HG03159 (cell line): ENCODE measurements around the gene HOXA7.

Experiments used
- ATAC-seq: cut with Tn5 transposase; IDR thresholded peaks from one replicate; pipeline ENCODE4 v1.9.1; 2021; ENCODE audit warnings: mild to moderate bottlenecking, moderate library complexity; ENCODE audit not compliant: unreplicated experiment

HOXA7 gene

DNA sequence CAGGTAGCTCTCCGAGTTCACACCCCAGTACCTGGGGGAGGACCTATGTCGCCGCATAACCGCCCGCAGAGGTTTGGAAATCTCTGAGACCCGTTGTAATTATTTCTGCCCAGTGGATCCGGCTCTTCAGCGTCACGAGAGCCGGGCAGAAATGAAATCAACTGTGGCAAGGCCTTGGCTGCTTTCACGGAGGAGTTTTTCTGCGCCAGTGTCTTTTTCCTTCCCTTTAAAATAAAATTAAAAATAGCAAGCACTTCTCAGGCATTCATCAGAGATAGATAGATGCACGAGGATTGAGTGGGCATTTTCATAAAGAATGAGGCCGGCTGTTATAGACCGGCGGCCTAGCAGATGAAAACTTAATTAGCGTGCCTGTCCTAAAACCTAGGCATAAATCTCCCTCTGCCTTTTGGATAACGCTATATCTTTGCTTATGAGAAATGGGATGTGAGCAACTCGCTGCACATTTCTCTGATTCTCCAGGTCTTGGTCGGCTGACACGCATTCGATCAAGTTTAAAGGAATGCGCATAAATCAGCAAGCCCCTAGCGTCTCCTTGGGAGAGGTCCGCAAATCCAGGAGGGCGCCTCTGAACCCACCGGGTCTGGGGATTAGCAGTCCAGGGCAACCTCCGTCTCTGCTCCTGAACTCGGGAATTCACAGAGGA lies 37.0 kb upstream of the HOXA7 start:
- ATAC-seq = no peak

DNA sequence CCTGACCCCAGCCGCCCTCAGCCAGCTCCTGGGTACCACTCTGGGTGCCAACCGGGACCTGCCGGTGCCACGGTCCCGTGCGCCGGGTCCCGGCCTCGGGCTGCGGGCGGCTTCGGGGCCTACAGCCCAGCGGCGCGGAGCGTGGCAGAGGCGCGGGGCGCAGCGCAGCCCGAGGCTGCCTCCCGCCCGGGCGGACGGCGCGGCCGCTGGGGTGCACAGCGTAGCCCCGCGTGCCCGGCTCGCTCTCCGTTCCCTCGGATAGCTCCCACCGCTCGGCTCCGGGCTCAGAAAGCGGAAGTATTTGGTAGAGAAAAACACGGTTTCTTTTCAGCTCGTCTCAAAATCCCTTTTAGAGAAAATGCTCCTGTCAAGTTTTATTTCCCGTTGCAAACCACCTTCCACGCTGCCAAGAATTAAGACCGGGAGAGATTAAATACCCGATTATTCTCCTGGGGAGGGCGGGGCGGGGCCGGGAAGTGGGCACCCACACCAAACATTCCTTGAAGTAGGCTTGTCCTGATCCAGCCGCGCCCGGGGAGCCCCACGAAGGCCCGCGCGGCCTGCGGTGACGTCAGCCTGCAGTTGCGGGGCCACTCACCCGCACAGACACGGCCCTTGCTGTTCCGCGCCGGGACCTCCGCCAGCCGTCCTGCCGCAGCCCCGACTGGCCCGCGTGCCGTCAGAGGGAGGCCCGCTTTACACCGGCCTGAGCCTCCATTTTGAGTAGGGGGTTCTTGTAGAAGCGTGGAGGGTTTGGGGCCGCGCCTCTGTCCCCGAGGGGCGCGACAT lies 36.3 kb upstream of the HOXA7 start:
- ATAC-seq = no peak

DNA sequence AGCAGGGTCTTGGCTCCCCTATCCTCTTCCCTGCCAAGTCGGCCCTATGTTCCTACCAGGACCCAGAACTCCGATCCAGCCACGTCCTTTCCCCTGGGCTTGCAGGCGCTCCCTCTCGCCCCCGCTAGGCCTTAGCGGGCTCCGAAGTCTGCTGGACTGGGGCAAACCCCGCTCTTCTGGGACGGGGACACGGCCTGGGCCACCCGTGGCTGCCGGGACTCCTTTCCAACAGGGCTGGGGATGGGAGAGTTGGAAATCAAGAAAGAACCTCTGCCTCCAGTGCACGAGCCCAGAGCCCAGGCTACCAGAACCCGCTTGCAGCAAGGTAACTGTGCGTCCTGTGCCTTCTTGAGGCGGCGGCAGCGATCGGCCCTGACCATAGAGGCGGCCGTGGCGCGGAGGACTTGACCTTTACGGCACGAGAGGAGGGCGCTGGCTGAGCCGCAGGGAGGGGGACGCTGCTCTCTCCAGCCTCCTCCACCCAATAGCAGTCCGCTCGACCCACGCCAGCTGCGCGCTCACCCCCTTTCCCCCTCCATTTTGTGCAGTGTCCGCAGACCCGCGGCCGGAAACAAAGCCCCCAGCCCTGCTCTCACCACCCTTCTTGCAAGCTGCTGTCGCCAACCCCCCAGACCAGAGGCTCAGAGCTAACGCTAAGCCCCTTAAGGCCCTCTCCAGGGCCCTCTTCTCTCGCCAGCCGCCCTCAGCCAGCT lies 35.5 kb upstream of the HOXA7 start:
- ATAC-seq = no peak

DNA sequence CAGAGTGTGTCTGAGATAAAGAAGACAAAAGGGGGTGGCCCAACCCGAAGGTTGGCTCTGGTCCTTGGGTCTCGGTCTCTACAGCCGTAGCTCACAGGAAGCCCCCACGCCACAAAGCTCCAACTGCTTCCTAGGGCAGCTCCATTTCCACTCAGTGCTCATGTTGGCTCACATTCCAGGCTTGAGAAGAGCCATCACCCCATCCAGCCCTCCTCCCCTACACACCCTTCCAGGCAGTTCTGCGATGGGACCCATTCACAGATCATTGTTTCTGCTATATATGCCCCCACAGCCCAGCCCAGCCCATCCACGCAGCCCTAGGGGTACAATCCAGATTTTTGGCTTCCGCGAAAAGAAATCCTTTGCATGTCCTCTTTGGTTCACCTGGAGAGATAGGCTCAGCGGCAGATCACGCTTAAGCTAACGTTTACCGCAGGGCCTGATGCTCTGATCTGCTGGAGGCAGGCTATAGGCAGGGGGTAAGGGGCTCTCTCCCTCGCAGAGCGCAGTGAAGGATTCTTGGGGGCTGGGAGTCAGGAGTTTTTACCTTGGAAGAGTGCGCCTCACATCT lies 34.8 kb upstream of the HOXA7 start:
- no peak for ATAC-seq

DNA sequence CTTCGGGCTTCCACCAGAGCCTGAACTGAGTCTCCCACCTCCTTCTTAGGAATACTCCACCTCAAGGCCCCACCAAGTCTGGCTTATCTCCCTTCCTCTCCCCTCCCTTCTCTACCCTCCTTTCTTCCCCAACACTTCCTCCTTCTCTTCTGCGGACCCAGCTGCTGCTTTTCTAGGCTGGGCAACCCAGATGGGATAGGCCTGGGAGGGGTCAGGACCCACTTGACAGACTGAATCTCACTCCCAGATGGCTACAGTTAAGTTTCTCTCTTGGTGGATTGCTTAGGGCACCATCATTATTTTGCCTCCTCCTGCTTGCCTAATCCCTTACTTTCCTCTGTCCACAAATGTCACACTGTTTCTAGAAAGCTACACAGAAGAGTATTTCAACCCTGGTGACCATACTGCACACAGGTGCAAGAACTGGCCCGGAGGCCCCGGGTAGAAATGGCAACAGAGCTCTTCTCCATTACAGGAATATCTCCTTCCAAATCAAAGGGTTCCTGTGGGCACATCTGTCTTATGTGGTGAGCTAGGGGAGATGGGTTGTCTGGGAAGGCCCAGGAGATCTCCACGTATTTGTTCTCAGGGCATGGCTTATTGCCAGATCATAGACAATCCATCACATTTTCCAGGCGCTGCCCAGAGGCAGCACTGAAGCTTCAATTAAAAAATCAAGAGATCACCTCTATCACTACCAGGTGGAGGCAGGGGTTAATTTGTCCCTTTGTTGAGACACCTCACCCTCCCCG lies 33.7 kb upstream of the HOXA7 start:
- no peak for ATAC-seq

DNA sequence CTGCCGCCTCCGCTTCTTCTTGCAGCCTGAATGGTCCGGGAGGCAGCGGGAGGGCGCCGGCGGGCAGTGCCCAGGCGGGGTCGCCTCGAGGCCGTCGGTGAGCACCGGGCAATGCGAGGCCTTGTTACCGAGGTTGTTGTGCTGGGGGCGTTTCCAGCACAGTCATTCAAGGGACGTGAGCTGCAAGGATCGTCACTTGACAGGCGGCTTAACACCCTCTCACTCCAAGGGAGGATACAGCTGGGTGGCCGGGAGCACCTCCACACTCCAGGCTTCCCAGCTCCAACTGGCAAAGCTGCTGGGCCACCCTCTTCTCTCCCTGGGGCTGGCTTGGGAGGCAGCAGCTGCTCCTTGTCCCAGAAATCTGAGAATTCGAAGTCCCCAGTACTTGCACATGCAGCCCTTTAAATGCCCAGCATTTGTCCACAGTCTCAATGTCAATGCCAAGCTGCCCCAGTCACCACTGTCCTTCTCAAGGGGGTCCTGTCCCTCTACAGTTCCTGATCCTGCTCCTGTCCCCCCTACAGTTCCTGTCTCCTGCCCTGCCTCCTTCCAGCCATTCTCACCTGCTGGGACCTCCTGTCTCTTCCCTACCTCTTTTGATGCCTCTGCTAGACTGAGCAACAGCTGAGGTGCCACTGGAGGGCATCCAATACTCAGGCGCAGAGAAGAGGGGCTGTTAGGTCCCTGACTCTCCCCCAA lies 33.0 kb upstream of the HOXA7 start:
- no peak for ATAC-seq

DNA sequence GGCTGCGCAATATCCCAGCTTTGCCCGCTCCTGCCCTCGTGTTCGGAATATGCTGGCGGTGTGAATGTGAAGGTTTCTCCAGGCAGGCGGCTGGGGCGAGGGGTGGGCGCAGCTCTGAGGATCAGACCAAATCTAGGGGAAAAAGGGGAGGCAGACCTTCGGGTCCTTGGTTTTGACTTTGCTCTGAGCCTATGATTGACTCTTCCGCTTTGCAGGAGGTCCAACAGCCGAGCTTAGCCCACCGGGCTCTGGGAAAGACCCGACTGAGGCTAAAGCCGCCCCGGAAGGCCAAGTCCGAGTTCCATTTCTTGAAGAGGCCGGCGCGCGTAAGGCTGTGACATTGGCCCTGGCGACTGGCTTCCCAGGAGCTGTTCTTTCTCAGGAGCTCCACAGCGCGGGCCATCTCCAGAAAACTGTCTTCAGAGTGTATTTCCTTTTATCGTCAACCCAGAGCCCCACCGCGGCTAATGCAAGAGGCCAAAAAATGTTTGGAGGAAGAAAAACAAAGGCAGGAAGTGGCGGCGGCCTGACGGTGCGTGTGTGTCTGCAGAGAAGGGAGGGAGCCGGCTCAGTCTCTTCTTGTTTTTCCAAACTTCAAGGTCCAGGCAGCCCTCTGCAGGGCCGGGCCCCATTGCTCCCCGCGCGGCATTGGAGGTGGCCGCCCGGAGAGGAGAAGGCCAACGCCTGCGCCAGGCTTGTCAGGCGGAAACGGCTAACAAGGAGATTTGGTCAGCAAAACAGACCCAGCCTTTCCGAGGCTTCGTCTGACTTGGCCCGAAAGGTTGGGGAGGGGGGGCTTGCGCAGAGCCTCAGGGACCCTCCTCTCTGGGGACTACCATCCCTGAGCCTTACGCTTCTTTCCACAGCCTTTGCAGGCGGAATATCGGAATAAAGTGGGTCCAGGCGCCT lies 32.2 kb upstream of the HOXA7 start:
- no peak for ATAC-seq

DNA sequence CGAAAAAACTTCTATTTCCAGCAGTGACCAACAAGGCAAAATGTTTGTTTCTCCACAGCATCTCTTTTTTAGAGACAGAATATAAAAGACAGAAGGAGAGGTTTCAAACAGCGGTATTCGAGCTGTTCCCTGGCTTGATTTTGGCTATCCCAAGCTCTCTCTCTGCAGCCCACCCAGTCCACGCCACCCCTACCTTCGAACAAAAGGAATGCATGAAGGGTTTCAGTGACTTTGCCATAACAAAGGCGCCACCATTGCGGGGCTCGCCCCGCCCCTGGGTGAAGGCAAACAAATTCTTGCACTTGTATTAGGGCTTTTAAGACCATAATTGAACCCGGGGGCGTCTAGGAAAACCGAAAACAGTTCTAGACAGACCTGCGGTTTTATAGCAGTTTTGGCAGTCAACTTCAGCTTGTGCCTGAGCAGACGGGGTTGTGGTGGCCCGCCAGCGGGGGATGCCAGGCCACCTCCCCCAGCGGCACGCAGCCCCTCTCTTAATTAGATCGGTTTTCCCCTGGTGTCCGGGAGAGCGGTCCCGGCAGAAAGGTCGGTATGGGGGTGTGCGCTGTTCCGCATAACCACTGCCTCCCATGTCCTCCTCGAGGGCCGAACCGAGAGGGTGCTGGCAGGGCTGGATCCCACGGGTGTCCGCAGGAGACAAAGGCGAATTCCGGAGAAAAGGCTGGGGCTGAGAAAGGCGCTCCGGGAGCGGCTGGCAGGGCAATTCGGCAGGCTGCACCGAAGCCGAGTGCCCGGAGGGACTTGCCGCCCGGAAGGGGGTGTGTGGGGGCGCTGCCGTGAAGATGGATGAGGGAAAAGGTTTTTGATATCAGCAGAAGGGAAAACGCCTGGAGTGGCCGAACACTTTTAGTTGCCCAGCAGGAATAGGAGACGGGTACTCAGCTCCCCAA lies 31.3 kb upstream of the HOXA7 start:
- ATAC-seq = no peak

DNA sequence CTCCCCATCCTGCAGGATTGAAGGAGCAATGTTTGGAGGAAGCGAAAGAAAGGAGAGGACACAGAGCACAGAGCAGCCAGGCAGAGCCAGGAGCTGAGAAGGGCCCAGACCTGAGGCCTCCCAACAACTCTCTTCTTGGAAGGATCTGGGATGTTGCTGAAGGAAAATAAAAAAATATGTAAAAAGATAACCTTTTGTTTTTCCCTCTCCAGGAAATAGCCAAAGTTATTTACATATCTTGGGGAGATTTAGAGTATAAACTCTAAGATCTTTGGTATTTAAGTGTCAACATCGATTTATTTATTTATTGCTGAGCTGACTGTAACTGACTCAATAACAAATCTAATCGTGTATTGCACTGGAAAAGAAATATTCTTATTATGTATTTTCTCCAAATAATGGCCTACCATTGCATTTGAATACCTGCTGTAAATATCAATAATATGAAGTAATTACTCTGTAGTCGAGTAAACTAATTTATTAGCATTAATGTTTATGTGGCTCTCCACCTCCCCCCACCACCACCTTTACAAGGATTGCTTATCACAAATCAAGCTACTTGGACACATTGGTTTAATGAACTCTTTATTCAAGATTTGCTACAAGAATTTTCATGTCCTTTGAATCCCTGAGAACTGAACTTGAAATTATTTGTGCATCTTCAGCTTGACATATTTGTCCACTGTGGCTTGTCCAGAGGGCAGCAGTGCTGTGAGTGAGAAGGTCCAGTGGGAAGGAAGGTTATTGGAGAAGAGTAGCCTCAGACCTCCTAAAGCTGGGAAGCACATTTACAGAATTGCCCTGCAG lies 30.4 kb upstream of the HOXA7 start:
- ATAC-seq = no peak

DNA sequence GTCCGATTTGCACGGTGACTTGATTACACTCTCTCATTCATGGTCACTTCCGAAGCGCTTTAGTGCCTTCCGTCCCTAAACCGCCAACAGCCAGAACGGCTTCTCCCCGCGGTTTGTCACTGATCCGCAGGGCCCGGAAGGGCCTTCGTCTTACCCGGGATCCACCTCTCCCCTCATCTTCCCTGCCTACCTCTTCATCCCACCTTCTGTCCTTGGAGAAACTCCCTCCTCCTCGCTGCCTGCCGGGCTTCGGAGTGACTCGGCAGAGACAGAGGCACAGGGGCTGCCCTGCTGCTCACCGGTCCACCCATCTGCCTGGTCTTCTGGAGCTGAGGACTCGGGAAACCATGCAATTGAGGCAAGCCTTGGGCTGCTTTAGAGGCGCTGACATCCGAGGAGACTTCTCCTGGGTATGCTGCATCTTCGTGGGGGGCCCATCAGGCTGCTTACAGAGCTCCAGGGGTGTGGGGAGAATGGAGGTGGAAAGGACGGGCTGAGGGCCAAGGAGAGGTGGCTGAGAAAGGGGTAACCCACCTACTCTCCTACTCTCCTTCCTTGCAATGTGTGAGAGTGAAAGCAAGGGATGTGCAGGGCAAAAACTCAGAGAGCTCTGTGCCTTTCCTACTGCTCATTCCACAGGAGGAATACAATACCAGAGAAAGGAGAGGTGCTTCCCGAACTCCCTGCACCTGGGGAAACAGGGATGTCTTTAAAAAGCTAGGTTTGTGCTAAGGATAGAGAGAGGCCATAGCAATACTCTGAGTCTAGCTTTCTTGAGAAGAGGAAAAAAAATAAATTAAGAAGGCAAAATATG lies 29.6 kb upstream of the HOXA7 start:
- ATAC-seq = no peak

DNA sequence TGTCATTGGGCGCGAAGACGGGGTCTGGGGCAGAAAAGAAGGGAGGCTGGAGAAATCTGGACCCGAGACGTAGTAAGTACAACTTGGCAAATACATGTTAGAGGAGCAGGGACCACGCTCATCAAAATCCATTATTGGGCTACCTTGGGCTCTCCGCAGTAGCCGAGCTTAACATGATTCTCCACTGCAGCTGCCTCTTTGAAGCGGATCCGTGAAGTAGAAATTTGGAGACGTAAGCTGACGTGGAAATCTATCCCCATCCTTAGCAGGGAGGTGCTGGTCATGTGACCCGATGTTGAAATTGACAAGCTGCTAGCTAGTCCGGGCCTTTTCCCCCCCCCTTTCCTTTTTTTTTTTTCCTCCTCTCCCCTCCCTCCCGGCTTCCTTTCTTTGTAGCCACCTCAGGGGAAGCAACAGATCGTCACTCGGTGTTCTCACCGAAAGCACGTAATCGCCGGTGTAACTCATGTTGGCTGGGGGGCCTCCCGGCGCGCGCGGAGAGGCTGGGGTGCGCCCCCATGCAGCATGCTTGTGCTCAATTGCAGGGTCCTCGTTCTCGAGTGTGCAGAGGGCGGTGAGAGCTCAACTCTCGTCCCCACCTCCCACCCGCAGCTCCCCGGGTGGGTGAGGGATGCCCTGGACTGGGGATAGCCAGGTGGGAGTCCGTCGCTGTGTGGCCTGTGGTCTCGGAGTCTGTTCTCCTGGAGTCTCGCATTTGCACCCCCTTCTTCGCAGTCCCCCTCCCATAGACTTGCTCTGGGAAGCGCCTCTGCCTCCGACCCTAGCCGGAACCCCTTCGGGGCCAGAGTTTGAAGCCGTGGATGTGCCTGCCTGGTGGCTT lies 28.8 kb upstream of the HOXA7 start, which contains the start of gene HOXA11:
Gene HOXA11 (minus strand): TSS at position 220 of the 841 bp plus-strand sequence. CDS start 88 bp downstream, at position 132.
- no peak for ATAC-seq

DNA sequence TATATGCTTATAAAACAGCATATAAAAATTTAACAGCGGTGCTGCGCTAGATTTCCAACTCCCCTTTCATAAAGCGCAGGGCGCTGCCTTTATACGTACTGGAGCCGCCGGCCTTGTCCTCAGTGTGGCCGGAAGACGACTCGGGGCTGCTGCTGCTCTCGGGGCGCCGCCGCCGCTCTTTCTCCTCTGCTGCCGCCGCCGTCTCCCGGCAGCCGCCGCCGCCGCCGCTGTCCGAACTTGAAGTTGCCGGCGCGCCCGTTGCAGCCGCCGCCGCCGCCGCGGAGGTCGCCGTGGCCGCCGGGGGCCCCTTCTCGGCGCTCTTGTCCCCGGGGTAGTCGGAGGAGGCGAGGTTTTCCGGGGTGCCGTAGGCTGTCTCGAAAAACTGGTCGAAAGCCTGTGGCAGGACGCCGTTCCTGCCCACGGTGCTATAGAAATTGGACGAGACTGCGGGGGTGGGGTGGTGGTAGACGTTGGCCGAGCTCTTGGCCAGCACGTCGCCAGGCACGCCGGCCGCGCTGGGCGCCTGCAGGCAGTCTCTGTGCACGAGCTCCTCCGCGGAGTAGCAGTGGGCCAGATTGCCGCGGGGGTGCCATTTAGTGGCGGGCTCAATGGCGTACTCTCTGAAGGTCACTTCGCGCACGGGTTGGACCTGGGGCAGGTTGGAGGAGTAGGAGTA lies 28.0 kb upstream of the HOXA7 start:
- no peak for ATAC-seq

DNA sequence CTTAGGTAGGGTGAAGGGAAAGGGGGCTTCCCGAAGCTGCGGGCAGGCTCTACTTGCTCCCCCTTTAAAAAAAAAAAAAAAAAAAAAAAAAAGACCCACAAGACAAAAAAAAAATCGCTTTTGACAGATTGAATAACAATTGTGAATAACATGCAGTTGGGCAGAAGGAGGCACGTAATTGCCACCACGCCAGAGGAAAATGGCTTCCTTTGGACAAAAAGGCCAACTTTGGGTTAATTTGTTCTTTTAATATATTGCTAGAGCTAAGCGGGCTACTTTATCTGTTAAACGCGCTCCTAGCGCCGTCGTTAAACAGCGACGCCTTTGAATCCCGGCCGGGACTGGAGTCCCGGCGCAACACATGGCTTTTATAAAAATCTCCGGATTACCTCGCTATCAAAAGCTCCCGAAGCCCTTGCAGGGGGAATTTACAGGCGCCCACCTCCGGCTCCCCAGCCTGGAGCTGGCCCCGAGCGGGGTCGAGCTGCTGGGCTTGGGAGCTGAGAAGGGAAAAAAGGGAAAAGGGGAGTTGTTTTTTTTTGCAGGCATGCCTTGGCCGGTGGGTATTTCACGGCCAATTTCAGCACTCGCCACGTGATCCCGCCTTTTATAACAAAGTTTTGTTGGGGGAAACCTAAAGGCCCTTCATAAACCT lies 27.3 kb upstream of the HOXA7 start:
- no peak for ATAC-seq

DNA sequence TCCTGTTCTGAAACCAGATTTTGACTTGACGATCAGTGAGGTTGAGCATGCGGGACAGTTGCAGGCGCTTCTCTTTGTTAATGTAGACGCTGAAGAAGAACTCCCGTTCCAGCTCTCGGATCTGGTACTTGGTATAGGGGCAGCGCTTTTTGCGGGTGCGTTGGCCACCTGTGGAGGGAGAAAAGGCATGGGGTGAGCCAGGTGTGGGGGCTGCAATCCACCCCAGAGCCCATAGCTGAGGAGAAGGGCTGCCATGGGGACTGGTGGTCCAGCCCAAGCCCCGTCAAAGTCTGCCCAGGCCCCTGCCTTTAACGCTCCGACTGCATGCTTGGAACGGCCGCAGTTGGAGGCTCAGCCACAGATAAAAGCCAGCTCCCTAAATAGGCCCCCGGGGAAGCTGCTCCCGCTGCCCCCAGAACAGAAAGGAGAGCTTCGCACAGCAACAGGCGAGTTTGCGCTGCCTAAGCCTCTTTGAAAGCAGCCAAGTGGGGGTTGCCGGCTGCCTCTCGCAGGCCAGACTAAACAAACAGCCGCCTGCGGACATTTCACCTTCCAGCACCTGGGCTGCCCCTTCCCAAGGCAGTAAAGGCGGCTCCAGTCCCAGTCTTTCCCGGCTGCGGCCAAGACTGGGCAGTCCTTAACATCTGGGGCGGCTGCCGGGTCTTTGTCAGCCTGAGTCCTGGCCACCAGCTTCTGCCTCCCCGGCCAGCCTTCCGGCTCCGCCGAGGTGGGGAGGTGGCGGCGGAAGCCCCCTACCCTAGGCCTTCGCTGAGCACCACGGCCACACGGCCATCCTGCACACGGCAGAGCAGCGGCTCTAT lies 26.6 kb upstream of the HOXA7 start:
- ATAC-seq = no peak
